HPDE6-E6E7 (cell line): ENCODE measurements around the gene DOCK2.
"Not testable (repeated sequence)": the region's sequence is repeated elsewhere in the genome, so short reads cannot be mapped to it uniquely, and the experiment has no call there.

Source experiments
- DNase-seq: peaks from one replicate; pipeline ENCODE4 v3.0.0; 2011; ENCODE audit warnings: missing footprints; ENCODE audit errors: extremely low spot score

The DOCK2 gene

GRCh38 chr5:169789417-169789940 lies 152.4 kb downstream of the DOCK2 start:
- DNase-seq: no peak

GRCh38 chr5:169791251-169791650 lies 154.2 kb downstream of the DOCK2 start:
- no peak for DNase-seq

GRCh38 chr5:169795338-169795737 lies 158.3 kb downstream of the DOCK2 start:
- no peak for DNase-seq

- no peak for DNase-seq
Observed at GRCh38 chr5:169796731-169797130, 159.7 kb downstream of the DOCK2 start.

GRCh38 chr5:169797577-169797976 lies 160.5 kb downstream of the DOCK2 start:
- no peak for DNase-seq

GRCh38 chr5:169798438-169798837 lies 161.4 kb downstream of the DOCK2 start:
- DNase-seq: no peak

GRCh38 chr5:169798906-169799660 lies 162.0 kb downstream of the DOCK2 start:
- DNase-seq: no peak

- no peak for DNase-seq
Observed at GRCh38 chr5:169801324-169801777, 164.3 kb downstream of the DOCK2 start.

GRCh38 chr5:169801781-169802180 lies 164.7 kb downstream of the DOCK2 start:
- DNase-seq: no peak

GRCh38 chr5:169803077-169803981 lies 166.3 kb downstream of the DOCK2 start:
- no peak for DNase-seq

GRCh38 chr5:169804861-169805260 lies 167.8 kb downstream of the DOCK2 start:
- no peak for DNase-seq

GRCh38 chr5:169805527-169805934 lies 168.5 kb downstream of the DOCK2 start:
- DNase-seq: no peak

- no peak for DNase-seq
Observed at GRCh38 chr5:169805937-169806700, 169.0 kb downstream of the DOCK2 start.

GRCh38 chr5:169808118-169808581 lies 171.1 kb downstream of the DOCK2 start:
- no peak for DNase-seq

GRCh38 chr5:169808880-169809279 lies 171.8 kb downstream of the DOCK2 start:
- not testable (repeated sequence) for DNase-seq

GRCh38 chr5:169809281-169809680 lies 172.2 kb downstream of the DOCK2 start:
- no peak for DNase-seq

- no peak for DNase-seq
Observed at GRCh38 chr5:169810524-169810923, 173.4 kb downstream of the DOCK2 start.

- no peak for DNase-seq
Observed at GRCh38 chr5:169811023-169811422, 173.9 kb downstream of the DOCK2 start.

GRCh38 chr5:169811680-169812079 lies 174.6 kb downstream of the DOCK2 start:
- DNase-seq: no peak

- no peak for DNase-seq
Observed at GRCh38 chr5:169812786-169813185, 175.7 kb downstream of the DOCK2 start.

- DNase-seq: no peak
Observed at GRCh38 chr5:169814045-169814444, 177.0 kb downstream of the DOCK2 start.

GRCh38 chr5:169814522-169814921 lies 177.4 kb downstream of the DOCK2 start:
- no peak for DNase-seq
